Anterior cingulate cortex (tissue), 58 donors: ENCODE results near the gene KRTAP5-8.
"Not testable (repeated sequence)": the region's sequence is repeated elsewhere in the genome, so short reads cannot be mapped to it uniquely, and the experiment has no call there.

ENCODE experiments used
- DNase-seq, 58 donors: peaks; one replicate each; lab custom pipeline; 2025; lab: John Stamatoyannopoulos, UW

Gene KRTAP5-8

DNA sequence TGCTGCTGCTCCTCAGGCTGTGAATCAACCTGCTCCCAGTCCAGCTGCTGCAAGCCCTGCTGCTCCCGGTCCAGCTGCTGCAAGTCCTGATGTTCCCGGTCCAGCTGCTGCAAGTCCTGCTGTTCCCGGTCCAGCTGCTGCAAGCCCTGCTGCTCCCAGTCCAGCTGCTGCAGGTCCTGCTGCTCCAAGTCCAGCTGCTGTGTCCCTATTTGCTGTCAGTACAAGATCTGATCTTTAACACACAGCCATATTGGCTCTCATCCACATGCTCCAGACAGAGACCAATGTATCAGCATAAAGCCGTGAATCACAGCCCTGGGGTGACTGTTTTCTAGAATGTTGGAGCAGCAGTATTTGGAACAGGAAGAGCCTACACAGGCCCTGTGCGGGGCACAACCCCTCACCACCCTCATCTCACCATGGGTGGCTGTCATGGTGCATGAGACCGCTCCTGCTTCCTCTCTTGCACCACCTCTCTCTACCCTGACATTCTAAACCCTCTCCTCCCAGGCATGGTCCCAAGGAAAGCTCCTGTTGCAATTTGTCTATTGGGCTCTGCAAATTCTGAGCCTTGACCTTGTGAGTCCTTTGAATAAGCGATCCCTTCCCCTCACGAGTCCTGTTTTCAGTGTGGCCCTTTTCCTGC lies 31.0 kb downstream of the KRTAP5-8 start:
- DNase-seq, result peak in 1 of 58 donors; percentile 23

DNA sequence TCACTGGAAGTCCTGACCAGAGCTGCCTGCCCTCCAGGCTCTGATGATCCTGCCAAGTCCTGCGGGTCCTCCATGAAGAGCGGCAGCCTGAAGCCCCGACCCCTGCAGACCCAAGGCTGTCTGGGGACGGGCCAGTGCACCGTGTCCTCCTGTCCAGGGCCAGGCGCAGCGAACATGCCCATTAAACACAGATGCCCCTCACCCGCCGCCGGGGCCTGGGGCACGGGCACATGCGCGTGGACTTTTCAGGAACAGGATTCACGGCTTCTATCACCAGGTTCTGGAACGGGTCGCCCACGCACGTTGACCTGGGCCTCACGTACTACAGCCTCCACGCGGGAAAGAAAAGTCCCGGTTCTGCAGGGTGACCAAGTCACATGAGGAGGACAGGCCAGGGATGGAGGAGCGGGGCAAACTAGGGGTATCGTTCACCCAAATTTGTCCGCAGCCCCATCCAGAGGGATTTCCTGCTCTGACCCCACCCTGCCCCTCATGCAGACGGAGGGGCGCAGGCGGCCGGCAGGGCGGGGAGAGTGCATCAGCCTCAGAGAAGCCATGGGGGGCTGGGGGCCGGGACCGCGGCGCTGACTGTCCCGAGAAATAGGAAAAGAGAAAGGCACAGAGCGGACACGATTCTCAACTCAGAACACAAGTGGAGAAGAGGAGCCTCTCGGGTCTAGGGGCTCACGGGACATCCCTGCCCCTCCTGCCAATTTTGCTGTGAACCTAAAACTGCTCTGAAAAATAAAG lies 33.5 kb downstream of the KRTAP5-8 start:
- not testable (repeated sequence) for DNase-seq

DNA sequence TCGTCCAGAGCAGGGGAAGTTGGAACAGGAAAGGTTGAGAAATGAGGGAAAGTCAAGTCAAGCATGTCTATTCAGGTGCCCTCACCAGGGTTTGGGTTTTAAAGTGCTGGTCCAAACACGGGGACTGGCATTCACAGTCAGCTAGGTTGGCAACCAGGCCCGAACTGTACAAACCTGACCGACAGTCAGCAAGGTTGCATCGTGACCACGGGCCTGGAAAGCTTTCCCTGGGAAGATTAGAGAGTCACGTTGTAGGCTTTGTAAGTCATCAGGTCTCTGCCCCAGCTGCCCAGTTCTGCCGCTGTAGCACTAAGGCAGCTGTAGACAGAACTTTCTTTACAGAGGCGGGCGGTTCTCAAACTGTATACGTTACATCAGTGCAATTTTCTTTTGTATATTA lies 35.0 kb downstream of the KRTAP5-8 start:
- DNase-seq, result no peak

DNA sequence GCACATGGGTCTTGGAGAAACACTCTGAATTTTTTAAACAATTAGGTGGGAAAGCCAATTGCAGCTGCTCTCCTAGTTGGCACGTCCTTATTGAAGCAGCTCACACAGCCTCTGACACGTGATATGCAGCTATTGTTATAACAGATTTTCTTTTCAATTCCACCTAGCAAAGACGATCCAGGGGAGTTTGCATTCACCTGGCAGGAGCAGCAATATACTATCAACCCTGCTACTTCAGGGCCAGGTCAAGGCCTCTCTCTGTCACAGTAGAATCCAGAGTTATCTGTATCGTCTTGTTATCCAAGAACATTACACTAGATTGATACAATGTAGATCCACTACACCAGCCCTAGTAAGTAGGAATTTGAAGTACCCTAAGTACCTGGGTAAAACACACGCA lies 36.6 kb downstream of the KRTAP5-8 start:
- no peak for DNase-seq

DNA sequence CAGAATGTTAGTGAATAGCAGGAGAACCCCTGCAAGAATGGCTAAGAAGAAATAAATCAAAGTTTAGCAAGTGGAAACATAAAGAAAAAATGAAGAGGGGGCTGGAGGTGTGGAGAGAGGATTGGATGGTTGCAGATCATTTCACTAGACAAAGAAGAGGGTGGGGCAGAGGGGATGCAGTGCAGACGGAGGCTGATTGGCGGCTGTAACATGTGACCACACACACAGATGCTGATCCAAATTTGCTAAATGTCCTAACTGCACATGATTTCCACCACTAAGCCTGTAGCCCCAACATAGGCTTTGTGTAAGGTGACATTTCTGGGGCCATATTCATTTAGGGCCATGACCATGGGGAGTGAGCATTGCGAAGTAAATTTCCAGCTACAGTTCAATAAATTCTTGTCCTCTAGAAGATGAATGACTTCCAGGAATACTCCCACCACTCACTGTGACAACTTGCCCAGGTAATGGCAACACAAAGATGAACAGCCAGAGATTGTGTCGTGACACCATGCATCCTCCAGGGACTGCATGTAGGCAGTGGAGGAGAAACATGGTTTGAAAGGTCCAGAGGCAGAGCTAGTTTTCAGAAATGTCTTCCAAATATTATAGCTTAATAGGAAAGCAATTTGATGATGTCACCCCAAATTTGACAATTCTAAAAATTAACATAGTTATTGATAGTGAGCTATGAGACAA lies 38.0 kb downstream of the KRTAP5-8 start:
- DNase-seq, result no peak

DNA sequence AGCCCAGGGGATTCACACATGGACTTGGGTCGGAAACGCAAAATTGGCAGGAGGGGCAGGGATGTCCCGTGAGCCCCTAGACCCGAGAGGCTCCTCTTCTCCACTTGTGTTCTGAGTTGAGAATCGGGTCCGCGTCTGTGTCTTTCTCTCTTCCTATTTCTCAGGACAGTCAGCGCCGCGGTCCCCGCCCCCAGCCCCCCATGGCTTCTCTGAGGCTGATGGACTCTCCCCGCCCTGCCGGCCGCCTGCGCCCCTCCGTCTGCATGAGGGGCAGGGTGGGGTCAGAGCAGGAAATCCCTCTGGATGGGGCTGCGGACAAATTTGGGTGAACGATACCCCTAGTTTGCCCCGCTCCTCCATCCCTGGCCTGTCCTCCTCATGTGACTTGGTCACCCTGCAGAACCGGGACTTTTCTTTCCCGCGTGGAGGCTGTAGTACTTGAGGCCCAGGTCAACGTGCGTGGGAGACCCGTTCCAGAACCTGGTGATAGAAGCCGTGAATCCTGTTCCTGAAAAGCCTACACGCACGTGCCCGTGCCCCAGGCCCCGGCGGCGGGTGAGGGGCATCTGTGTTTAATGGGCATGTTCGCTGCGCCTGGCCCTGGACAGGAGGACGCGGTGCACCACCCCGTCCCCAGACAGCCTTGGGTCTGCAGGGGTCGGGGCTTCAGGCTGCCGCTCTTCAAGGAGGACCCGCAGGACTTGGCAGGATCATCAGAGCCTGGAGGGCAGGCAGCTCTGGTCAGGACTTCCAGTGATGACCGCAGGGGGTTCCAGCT lies 39.1 kb downstream of the KRTAP5-8 start:
- not testable (repeated sequence) for DNase-seq

DNA sequence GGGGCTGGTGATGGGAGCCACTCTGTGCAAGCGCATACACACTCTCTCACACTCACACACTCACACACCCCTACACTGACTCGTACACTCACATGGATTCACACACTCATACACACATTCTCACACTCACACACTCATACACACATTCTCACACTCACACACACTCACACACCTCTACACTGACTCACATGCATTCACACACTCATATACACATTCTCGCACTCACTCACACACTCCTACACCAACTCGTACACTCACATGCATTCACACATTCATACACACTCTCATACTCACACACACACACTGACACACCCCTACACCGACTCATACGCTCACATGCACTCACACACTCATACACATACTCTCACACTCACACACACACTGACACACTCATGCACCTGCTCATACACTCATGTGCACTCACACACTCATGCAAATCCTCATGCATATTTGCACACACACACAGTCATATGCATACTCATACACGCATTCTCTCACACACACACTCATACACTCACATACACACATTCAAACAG lies 39.7 kb downstream of the KRTAP5-8 start:
- no peak for DNase-seq

DNA sequence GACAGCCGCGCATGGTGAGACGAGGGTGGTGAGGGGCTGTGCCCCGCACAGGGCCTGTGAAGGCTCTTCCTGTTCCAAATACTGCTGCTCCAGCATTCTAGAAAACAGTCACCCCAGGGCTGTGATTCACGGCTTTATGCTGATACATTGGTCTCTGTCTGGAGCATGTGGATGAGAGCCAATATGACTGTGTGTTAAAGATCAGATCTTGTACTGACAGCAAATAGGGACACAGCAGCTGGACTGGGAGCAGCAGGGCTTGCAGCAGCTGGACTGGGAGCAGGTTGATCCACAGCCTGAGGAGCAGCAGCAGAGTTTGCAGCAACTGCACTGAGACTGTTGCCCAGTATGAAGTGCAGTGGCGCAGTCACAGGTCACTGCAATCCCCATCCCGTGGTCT lies 41.7 kb downstream of the KRTAP5-8 start:
- DNase-seq, result not testable (repeated sequence)

DNA sequence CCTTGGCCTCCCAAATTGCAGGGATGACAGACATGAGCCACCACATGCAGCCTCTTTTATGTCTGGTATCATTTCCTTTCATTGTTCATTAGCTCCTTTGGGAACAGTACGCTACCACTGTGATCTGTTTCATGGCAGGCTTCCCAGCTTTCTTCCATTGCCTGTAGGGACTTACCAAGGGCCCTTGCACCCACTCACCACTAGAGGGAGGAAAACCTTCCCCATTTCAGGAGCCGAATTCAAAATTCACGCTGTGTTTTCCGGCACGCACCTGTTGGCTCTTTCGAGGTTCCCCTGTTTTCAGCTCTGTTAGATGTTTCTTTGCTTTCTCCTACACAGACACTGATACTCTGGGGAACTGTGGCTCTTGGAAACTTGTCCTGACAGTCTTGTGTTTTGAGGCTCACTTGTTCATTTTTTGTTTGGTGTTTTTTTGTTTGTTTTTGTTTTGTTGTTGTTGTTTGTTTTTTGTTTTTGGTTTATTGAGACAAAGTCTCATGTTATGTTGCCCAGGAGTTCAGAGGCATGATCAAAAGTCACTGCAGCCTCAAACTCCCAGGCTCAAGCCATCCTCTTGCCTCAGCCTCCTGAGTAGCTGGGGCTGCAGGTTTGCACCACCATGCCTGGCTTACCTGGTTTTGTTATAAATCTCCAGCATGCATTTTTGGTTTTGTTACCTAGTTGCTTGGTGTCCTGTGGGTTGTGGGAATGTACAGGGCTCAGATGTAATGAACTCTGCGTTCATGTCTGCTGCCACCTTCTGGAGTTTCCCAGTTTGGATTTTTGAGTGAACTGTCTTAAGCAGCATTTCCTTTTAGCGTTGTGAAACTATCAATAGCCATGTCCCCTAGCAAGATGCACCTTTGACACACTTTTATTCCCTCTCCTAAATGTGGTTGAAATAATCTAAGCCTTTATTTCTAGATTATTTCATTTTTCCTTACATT lies 42.5 kb downstream of the KRTAP5-8 start:
- peak in 39 of 58 donors; percentile 2 to 82 (median 41) for DNase-seq

DNA sequence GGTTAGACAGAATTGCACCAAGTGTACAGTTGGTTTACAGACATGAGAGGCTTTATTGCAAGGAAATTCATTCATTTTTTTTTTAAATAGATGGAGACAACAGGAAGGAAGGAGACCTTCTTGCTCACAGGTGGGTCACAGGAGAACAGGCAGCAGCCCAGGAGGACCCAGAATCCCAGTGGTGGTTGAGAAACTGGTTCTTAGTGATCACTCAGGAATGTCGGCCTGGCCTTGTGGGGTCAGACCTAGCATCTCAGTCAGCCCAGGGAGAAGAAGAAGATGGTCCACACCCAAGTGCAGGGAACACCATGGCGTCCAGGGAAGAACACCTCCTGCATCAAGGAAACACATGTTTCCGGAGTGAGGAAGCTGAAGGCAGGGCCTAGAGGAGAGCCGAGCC lies 44.0 kb downstream of the KRTAP5-8 start:
- no peak for DNase-seq

DNA sequence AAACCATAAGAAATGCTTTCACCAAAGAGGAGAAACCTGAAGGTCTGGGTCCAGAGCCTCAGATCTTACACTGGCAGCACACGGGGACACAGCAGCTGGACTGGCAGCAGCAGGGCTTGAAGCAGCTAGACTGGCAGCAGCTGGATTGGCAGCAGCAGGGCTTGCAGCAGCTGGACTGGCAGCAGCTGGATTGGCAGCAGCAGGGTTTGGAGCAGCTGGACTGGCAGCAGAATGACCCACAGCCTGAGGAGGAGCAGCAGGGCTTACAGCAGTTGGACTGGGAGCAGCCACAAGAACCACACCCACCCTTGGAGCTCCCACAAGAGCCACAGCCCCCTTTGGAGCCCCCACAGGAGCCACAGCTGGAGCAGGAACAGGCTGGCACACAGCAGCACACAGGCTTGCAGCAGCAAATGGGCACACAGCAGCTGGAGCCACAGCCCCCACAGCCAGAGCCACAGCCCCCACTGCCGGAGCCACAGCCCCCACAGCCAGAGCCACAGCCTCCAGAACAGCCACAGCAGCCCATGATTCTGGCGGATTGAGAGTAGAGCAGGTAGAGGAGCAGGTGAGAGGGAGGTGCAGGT lies 44.6 kb downstream of the KRTAP5-8 start, which contains the start of gene KRTAP5-11:
KRTAP5-11 (minus strand) TSS at position 567 of the 587 bp plus-strand sequence; CDS start at position 529, 38 bp downstream.
- DNase-seq, result peak in 1 of 58 donors; percentile 6

DNA sequence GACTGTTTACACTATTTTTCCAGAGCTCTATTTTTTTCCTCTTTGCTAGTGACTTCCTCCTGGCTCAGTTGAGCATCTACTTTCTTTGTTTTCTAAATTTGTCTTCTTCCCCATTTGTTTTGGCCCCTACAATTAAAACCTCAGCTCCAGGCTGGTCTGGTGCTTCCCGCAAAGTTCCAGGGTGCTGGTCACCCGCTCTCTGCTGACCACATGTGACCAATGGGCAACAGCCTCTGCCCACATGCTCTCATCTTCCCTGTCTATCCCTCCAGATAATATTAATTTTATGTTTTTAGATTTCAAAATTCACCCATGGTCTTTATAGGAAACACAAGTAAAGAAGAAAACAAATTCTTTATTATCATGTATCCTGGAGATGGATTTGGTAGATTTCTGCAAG lies 45.1 kb downstream of the KRTAP5-8 start:
- not testable (repeated sequence) for DNase-seq

DNA sequence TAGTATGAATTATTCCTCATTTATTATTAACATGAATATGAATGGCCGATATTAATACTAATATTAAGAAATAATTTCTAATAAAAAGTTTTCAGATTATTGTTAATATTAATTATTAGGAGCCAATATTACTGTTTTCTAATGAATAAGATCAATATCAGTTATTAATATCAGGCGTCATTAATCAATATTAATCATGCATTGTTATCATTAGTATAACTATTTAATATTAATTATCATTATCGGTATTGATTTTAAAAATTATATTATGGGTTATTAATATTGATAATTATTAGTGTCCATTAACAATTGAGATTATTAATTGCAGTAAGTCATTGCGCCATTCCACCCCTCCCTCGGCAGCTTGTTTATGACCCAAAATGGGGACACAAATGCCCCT lies 47.8 kb downstream of the KRTAP5-8 start:
- DNase-seq, result not testable (repeated sequence)

DNA sequence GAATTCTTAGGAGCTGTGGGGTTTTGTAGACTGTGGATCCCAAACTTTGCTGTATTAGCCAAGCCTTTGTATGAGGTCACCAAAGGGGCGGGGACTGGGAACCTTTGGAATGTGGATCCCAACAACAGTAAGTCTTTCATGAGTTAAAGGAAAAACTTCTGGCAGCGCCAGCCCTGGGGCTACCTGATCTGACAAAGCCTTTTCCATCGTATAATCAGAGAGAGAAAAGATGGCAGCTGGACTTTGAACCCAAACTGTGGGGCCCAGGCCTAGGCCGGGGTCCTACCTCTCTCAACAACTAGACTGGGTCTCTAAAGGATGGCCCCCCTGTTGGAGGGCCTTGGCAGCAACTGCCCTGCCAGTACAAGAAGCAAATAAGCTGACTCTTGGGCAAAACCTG lies 50.5 kb downstream of the KRTAP5-8 start:
- DNase-seq, result not testable (repeated sequence)
